ENCODE data around the gene NTM. TPM values are rescaled to one million over a fixed set of nuclear protein-coding genes. Genes with fewer than 3 reads are reported as not detected.

NTM gene
- total and polyA plus RNA-seq, 2 donors (not counting 3 experiments of a cell fraction or from before 2014, with no cell fraction given) = 1.00 to 1.1 TPM

DNA sequence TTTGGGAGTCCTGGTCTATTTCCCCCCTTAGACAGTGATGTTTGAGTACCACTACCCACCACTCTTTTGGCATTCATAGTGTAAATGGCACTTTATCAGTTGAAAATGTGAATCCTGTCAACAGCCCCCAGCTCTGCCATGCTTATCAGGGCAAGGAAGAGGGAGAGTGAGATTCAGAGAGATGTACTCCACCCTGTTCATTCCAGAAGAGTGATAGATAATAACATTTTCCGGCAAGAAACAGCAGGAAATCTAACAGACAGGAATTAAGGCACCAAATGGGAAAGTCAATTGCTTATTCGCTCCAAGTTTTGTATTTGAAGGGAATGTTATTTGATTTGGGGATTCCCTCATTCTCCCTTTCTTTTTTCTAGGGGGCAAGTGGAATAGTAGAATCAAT is 681.9 kb downstream of the NTM start:
- no peaks in the 10 kb centered on the region for H3K27me3 ChIP-seq (ENCODE audit: control insufficient read depth in 2 of 2, insufficient read depth in 2 of 2, low read length in 2 of 2)
- H3K9ac ChIP-seq (replicated peaks; ENCODE audit: extremely low read depth, insufficient read depth, low read length) = no peak overlapping the region
- peak; percentile 8 for FAIRE-seq
- H4K20me1 ChIP-seq (replicated peaks; ENCODE audit: control insufficient read depth, extremely low read depth, insufficient read depth, low read length) = no peaks in the 10 kb centered on the region
- H3K36me3 ChIP-seq (ENCODE audit: control insufficient read depth in 2 of 2, extremely low read depth in 1 of 2, insufficient read depth in 2 of 2, low read length in 2 of 2) = no peaks in the 10 kb centered on the region
- no peaks in the 10 kb centered on the region for H3K79me2 ChIP-seq (ENCODE audit: control insufficient read depth, insufficient read depth, low read length)
- peaks cover 5% of the 10 kb centered on the region for H3K4me1 ChIP-seq (ENCODE audit: control insufficient read depth, extremely low read depth, insufficient read depth, low read length)
- intact Hi-C loops (cut with micrococcal nuclease) (loop anchor here (10.0 kb wide), 1 partner anchor 1782 kb away; no protein-coding TSS in a partner anchor), dilution Hi-C loops (cut with MboI; ENCODE audit: extremely low pct_ligation_motif_present, low sequenced_read_pairs) (no loop called here)
- ChIA-PET CTCF (interaction anchor here (0.9 to 1.9 kb wide), 4 partner anchors 10 to 378 kb away, joined by 3 to 11 read pairs (median 4); no protein-coding TSS in a partner anchor), POLR2A (no interaction called here)
- no peaks in the 10 kb centered on the region for H3K9me1 ChIP-seq (replicated peaks; ENCODE audit: control insufficient read depth, extremely low read depth, insufficient read depth, low read length)
- BruUV-seq (replicated peaks) = no TSS peak
- DNase-seq (ENCODE audit: low read depth, low spot score) = no peak
- H2AFZ ChIP-seq (ENCODE audit: low read depth, low read length) = no peak overlapping the region
- no peak for TF ChIP-seq JUN (IDR thresholded peaks at IDR 0.05; ENCODE audit: borderline replicate concordance, insufficient read depth, insufficient read length, low read depth)
- TF ChIP-seq POLR2A (IDR thresholded peaks at IDR 0.05; ENCODE audit: low read depth, low read length) = no peak
- TF ChIP-seq CTCF (IDR thresholded peaks at IDR 0.05; ENCODE audit: extremely low read depth in 1 of 2, insufficient read depth in 1 of 2, low read depth in 1 of 2, low read length in 2 of 2) = no peak
- TF ChIP-seq GATA2 (IDR thresholded peaks at IDR 0.05; ENCODE audit: insufficient read depth, insufficient read length, low read depth, low read length) = no peak
- no peak for TF ChIP-seq MYC (IDR thresholded peaks at IDR 0.05; ENCODE audit: low read depth, low read length)
- no peak for TF ChIP-seq FOS (IDR thresholded peaks at IDR 0.05; ENCODE audit: borderline replicate concordance, insufficient read depth, low read length)
- TF ChIP-seq POLR2AphosphoS5 (IDR thresholded peaks at IDR 0.05; ENCODE audit: insufficient read depth, low read depth, low read length) = no peak
- TF ChIP-seq, protein P1, sequence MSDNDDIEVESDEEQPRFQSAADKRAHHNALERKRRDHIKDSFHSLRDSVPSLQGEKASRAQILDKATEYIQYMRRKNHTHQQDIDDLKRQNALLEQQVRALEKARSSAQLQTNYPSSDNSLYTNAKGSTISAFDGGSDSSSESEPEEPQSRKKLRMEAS (IDR thresholded peaks at IDR 0.05; ENCODE audit: insufficient read depth, insufficient read length) = no peak
- TF ChIP-seq EZH2 (IDR thresholded peaks at IDR 0.05; ENCODE audit: borderline replicate concordance, low read depth, low read length, severe bottlenecking) = no peak
- H3K4me3 ChIP-seq (replicated peaks in 1 of 3; ENCODE audit: insufficient read depth in 1 of 3, low read depth in 1 of 3, low read length in 3 of 3) = no peak overlapping the region
- no peaks in the 10 kb centered on the region for H3K9me3 ChIP-seq (replicated peaks; ENCODE audit: control insufficient read depth, insufficient read depth, low read length)
- no peak overlapping the region for H3K27ac ChIP-seq (ENCODE audit: insufficient read depth, low read depth, low read length)
- no peak overlapping the region for H3K4me2 ChIP-seq (ENCODE audit: insufficient read depth, low read length)

Data from endothelial cell of umbilical vein (primary cell).